NCI-H1417 (cell line): ENCODE results near the gene MORC4.

ENCODE experiments used
- DNase-seq, 3 experiments: peaks; one replicate each; lab custom pipeline; 2025; lab: John Stamatoyannopoulos, UW

The MORC4 gene

GRCh38 chrX:106952988-106953387 lies 47.0 kb downstream of the MORC4 start:
- DNase-seq = peak in 1 of 3 experiments; percentile 17

- DNase-seq = no peak
These were observed 47.5 kb downstream of the MORC4 start for GRCh38 chrX:106952538-106952937.

GRCh38 chrX:106952089-106952488 lies 47.9 kb downstream of the MORC4 start:
- DNase-seq = no peak

- DNase-seq = no peak
These were observed 48.8 kb downstream of the MORC4 start for GRCh38 chrX:106951230-106951629.

GRCh38 chrX:106950381-106950780 lies 49.6 kb downstream of the MORC4 start:
- no peak for DNase-seq

GRCh38 chrX:106949366-106949765 lies 50.6 kb downstream of the MORC4 start:
- DNase-seq = no peak

GRCh38 chrX:106948641-106949040 lies 51.4 kb downstream of the MORC4 start:
- DNase-seq = no peak

GRCh38 chrX:106946464-106946863 lies 53.5 kb downstream of the MORC4 start:
- no peak for DNase-seq

GRCh38 chrX:106940068-106940467 lies 59.9 kb downstream of the MORC4 start:
- no peak for DNase-seq

- no peak for DNase-seq
These were observed 60.4 kb downstream of the MORC4 start for GRCh38 chrX:106939566-106939965.

- no peak for DNase-seq
These were observed 63.8 kb downstream of the MORC4 start for GRCh38 chrX:106936246-106936645.

GRCh38 chrX:106935175-106935574 lies 64.8 kb downstream of the MORC4 start:
- DNase-seq = no peak

GRCh38 chrX:106933538-106933961 lies 66.5 kb downstream of the MORC4 start:
- no peak for DNase-seq

- DNase-seq = no peak
These were observed 67.0 kb downstream of the MORC4 start for GRCh38 chrX:106932960-106933537.

GRCh38 chrX:106932492-106932923 lies 67.5 kb downstream of the MORC4 start:
- DNase-seq = no peak

GRCh38 chrX:106931831-106932491 lies 68.1 kb downstream of the MORC4 start:
- no peak for DNase-seq

GRCh38 chrX:106928227-106928626 lies 71.8 kb downstream of the MORC4 start:
- no peak for DNase-seq

GRCh38 chrX:106927700-106928099 lies 72.3 kb downstream of the MORC4 start:
- DNase-seq = no peak

GRCh38 chrX:106927023-106927422 lies 73.0 kb downstream of the MORC4 start:
- no peak for DNase-seq

GRCh38 chrX:106921637-106922036 lies 78.4 kb downstream of the MORC4 start:
- DNase-seq = no peak

- no peak for DNase-seq
These were observed 80.0 kb downstream of the MORC4 start, which contains the start of gene CLDN2 for GRCh38 chrX:106919932-106920452. Gene CLDN2 (plus strand): TSS chrX:106920402. CDS start chrX:106928229, 7,827 bp downstream.

GRCh38 chrX:106917830-106918500 lies 82.0 kb downstream of the MORC4 start:
- no peak for DNase-seq

GRCh38 chrX:106912864-106913263 lies 87.1 kb downstream of the MORC4 start:
- DNase-seq = no peak
